Vagina (tissue), 2 donors: ENCODE measurements around the gene UNC119B.

Source experiments
- CTCF ChIP-seq, 3 experiments: fragments of 450-650 bp in 2 of 3; fragments of 200-600 bp in 1 of 3; sonication (generic) in 1 of 3; IDR thresholded peaks; one replicate each; pipeline ENCODE4 v1.5.1; 2017 to 2019; ENCODE audit warnings: antibody characterized with exemption in 3 of 3, mild to moderate bottlenecking in 2 of 3, moderate library complexity in 2 of 3
- POLR2A ChIP-seq, 2 donors: fragments of 450-650 bp; IDR thresholded peaks; one replicate each; pipeline ENCODE4 v1.6.1; 2017; ENCODE audit warnings: antibody characterized with exemption in 2 of 2, mild to moderate bottlenecking in 2 of 2, moderate library complexity in 2 of 2
- POLR2AphosphoS5 ChIP-seq, 2 donors: sonication (generic); formaldehyde crosslinking; IDR thresholded peaks; one replicate each; pipeline ENCODE4 v1.9.0; 2017; ENCODE audit warnings: antibody characterized with exemption in 2 of 2, mild to moderate bottlenecking in 2 of 2, low read depth in 1 of 2; ENCODE audit not compliant: insufficient read depth in 1 of 2

- no peak for TF ChIP-seq POLR2AphosphoS5 (IDR thresholded peaks at IDR 0.05; ENCODE audit: insufficient read depth in 1 of 2, low read depth in 1 of 2)
- TF ChIP-seq CTCF (IDR thresholded peaks at IDR 0.05), result no peak
- TF ChIP-seq POLR2A (IDR thresholded peaks at IDR 0.05), result no peak
Observed at GRCh38 chr12:120760349-120761254, 50.3 kb downstream of the UNC119B start.
